Endothelial cell of umbilical vein (primary cell): Measurements from ENCODE around the gene ADARB1. TPM values are rescaled to one million over a fixed set of nuclear protein-coding genes. Genes with fewer than 3 reads are reported as not detected.

ENCODE experiments used
- BruUV-seq: library from RNA; stranded (reverse); fragments of 400-500 nt; replicated peaks from 2 replicates; lab custom pipeline; 2021; lab: Mats Ljungman, UMichigan
- CTCF ChIA-PET: fragments of 300-600, 350-600 bp; sonication (Branson Sonifier 250); formaldehyde crosslinking; loops from one replicate; lab custom pipeline; 2021; ENCODE audit warnings: antibody characterized with exemption, inconsistent platforms; lab: Charles Lee
- POLR2A ChIA-PET: fragments of 300-600, 350-600 bp; sonication (Branson Sonifier 250); formaldehyde crosslinking; loops from one replicate; lab custom pipeline; 2021; ENCODE audit warnings: antibody characterized with exemption, inconsistent platforms; lab: Charles Lee
- DNase-seq: peaks from one replicate; pipeline ENCODE4 v3.0.0-alpha.2; 2011; ENCODE audit warnings: low read depth, low spot score
- FAIRE-seq: peaks from 2 replicates; lab custom pipeline; 2011; peaks lifted over from hg19 to GRCh38; lab: Jason Lieb, UNC
- H2AFZ ChIP-seq: 2 replicates; pipeline ENCODE4 v1.6.0; 2012; ENCODE audit warnings: low read depth, low read length, control low read depth, inconsistent platforms
- H3K27ac ChIP-seq: 2 replicates; pipeline ENCODE4 v1.5.1; 2011; ENCODE audit warnings: low read depth, mild to moderate bottlenecking, control low read depth, low read length, moderate library complexity; ENCODE audit not compliant: insufficient read depth
- H3K27me3 ChIP-seq, 2 experiments: 2 replicates each; pipeline versions ENCODE4 v1.6.0 to v1.6.1; 2011; ENCODE audit warnings: low read length in 2 of 2, mixed read lengths in 1 of 2; ENCODE audit not compliant: control insufficient read depth in 2 of 2, insufficient read depth in 2 of 2
- H3K36me3 ChIP-seq, 2 experiments: 2 replicates in 1 of 2; 3 replicates in 1 of 2; pipeline ENCODE4 v1.5.1; 2011; ENCODE audit warnings: low read length in 2 of 2, mild to moderate bottlenecking in 1 of 2, moderate library complexity in 1 of 2; ENCODE audit not compliant: control insufficient read depth in 2 of 2, insufficient read depth in 2 of 2; ENCODE audit errors: extremely low read depth in 1 of 2
- H3K4me1 ChIP-seq: 3 replicates; pipeline ENCODE4 v1.5.1; 2011; ENCODE audit warnings: mild to moderate bottlenecking, low read length; ENCODE audit not compliant: control insufficient read depth, insufficient read depth; ENCODE audit errors: extremely low read depth
- H3K4me2 ChIP-seq: 2 replicates; pipeline ENCODE4 v1.6.1; 2011; ENCODE audit warnings: low read length, control low read depth, mixed read lengths; ENCODE audit not compliant: insufficient read depth
- H3K4me3 ChIP-seq, 3 experiments: fragments of 200-600 bp in 1 of 3; sonication (generic), shearing (Covaris generic) in 1 of 3; replicated peaks in 1 of 3; 2 replicates each; pipeline ENCODE4 v1.5.1; 2011 to 2016; ENCODE audit warnings: control low read depth in 3 of 3, low read length in 3 of 3, mild to moderate bottlenecking in 2 of 3, inconsistent platforms in 1 of 3, low read depth in 1 of 3, moderate library complexity in 1 of 3; ENCODE audit not compliant: insufficient read depth in 1 of 3
- H3K79me2 ChIP-seq: 2 replicates; pipeline ENCODE4 v1.6.0; 2012; ENCODE audit warnings: low read length, inconsistent platforms; ENCODE audit not compliant: control insufficient read depth, insufficient read depth
- H3K9ac ChIP-seq: replicated peaks from 2 replicates; pipeline ENCODE3; 2011; ENCODE audit warnings: low read length, control low read depth; ENCODE audit not compliant: insufficient read depth; ENCODE audit errors: extremely low read depth
- H3K9me1 ChIP-seq: replicated peaks from 3 replicates; pipeline ENCODE4 v1.6.0; 2011; ENCODE audit warnings: mild to moderate bottlenecking, low read length; ENCODE audit not compliant: control insufficient read depth, insufficient read depth; ENCODE audit errors: extremely low read depth
- H3K9me3 ChIP-seq: replicated peaks from 2 replicates; pipeline ENCODE4 v1.5.1; 2012; ENCODE audit warnings: low read length, inconsistent platforms; ENCODE audit not compliant: control insufficient read depth, insufficient read depth
- H4K20me1 ChIP-seq: replicated peaks from 2 replicates; pipeline ENCODE3; 2011; ENCODE audit warnings: mild to moderate bottlenecking, low read length; ENCODE audit not compliant: control insufficient read depth, insufficient read depth; ENCODE audit errors: extremely low read depth
- EZH2 ChIP-seq: IDR thresholded peaks from 2 replicates; pipeline ENCODE4 v1.6.1; 2012; ENCODE audit warnings: borderline replicate concordance, low read depth, mild to moderate bottlenecking, moderate library complexity, low read length, inconsistent platforms; ENCODE audit not compliant: severe bottlenecking
- FOS ChIP-seq: IDR thresholded peaks from 2 replicates; pipeline ENCODE4 v1.6.1; 2011; ENCODE audit warnings: mild to moderate bottlenecking, low read length, moderate library complexity, borderline replicate concordance; ENCODE audit not compliant: insufficient read depth
- GATA2 ChIP-seq: IDR thresholded peaks from 2 replicates; pipeline ENCODE4 v1.7.0; 2011; ENCODE audit warnings: low read depth, mild to moderate bottlenecking, moderate library complexity, mixed read lengths, low read length; ENCODE audit not compliant: insufficient read length, insufficient read depth
- JUN ChIP-seq: IDR thresholded peaks from 2 replicates; pipeline ENCODE4 v1.6.1; 2011; ENCODE audit warnings: borderline replicate concordance, low read depth; ENCODE audit not compliant: insufficient read length, insufficient read depth
- MYC ChIP-seq: IDR thresholded peaks from one replicate; pipeline ENCODE4 v1.6.1; 2011; ENCODE audit warnings: mild to moderate bottlenecking, low read depth, low read length
- POLR2A ChIP-seq: IDR thresholded peaks from 2 replicates; pipeline ENCODE4 v1.6.1; 2012; ENCODE audit warnings: low read depth, mild to moderate bottlenecking, control low read depth, low read length
- POLR2AphosphoS5 ChIP-seq: IDR thresholded peaks from 2 replicates; pipeline ENCODE4 v1.6.1; 2012; ENCODE audit warnings: low read depth, mild to moderate bottlenecking, control low read depth, low read length, moderate library complexity; ENCODE audit not compliant: insufficient read depth
- dilution Hi-C: fragments of 300-500 bp; cut with MboI; formaldehyde crosslinking; loops from one replicate; pipeline ENCODE4 v1.15.0; 2019; ENCODE audit warnings: low sequenced_read_pairs; ENCODE audit not compliant: extremely low pct_ligation_motif_present
- intact Hi-C: fragments of 100-400 bp; cut with micrococcal nuclease; formaldehyde crosslinking; loops from one replicate; pipeline ENCODE4 v1.10.0; 2022
- polyA plus RNA-seq, 4 experiments: library from polyadenylated mRNA; depleted of rRNA in 3 of 4; stranded (reverse) in 3 of 4; unstranded in 1 of 4; fragments of >200 nt; gene quantifications; 2 replicates each; pipeline versions ENCODE4 v1.2.1 to v1.2.3, GENCODE V29; 2011 to 2012; ENCODE audit warnings: missing spikeins in 1 of 4
- total RNA-seq: library from RNA; stranded (reverse); gene quantifications from 2 replicates; pipeline ENCODE4 v1.2.3, GENCODE V29; 2021
- TF ChIP-seq, protein P1 (sequence below): IDR thresholded peaks from 2 replicates; pipeline ENCODE4 v1.6.1; 2011; ENCODE audit not compliant: insufficient read depth, insufficient read length
- TF ChIP-seq, protein P2 (sequence below), 2 donors: IDR thresholded peaks; 1 replicate in 1 of 2; 2 replicates in 1 of 2; pipeline ENCODE4 v1.5.1; 2011; ENCODE audit warnings: low read length in 2 of 2, mild to moderate bottlenecking in 2 of 2, moderate library complexity in 2 of 2, control low read depth in 1 of 2, inconsistent platforms in 1 of 2, low read depth in 1 of 2; ENCODE audit not compliant: insufficient read depth in 1 of 2; ENCODE audit errors: extremely low read depth in 1 of 2

The ADARB1 gene
- total and polyA plus RNA-seq, 2 donors (not counting 3 experiments of a cell fraction or from before 2014, with no cell fraction given), result 32.5 to 54.3 TPM

DNA sequence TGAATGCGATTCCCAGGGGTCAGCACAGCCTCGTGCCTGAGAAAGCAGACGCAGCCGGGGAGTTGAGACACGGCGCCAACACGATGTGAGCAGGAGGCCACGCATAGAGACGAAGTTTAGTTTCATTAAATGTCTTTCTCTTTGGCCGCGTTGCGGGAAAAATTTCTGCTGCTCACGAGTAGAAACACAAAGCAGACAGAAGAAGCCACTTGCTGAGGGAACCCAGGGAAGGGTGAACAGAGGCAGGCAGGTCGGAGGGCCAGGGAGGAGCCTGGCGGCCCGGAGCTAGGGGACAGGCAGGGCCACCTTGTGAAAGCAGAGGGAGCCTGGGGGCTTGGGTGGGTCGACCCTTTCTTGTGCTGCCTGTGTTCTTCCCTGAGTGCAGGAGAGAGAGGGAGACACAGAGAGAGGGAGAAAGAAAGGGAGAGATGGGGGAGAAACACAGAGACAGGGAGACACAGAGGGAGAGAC, 180.1 kb downstream of the ADARB1 start:
- Histone ChIP-seq H3K36me3 (no peaks in the 10 kb centered on the region), H3K4me2 (no peak overlapping the region), H3K27ac (no peak overlapping the region), H2AFZ (no peak overlapping the region), H3K9me1 (no peaks in the 10 kb centered on the region), H4K20me1 (no peaks in the 10 kb centered on the region), H3K9me3 (no peaks in the 10 kb centered on the region), H3K27me3 (peaks cover 2 to 7% of the 10 kb centered on the region in 2 experiments), H3K4me1 (no peaks in the 10 kb centered on the region), H3K79me2 (no peaks in the 10 kb centered on the region), H3K4me3 (no peak overlapping the region), H3K9ac (no peak overlapping the region)
- ChIA-PET CTCF (no interaction called here), POLR2A (no interaction called here)
- no TSS peak for BruUV-seq
- FAIRE-seq (no peak), DNase-seq (no peak)
- TF ChIP-seq POLR2A, result no peak
- TF ChIP-seq FOS, result no peak
- TF ChIP-seq, protein P1, sequence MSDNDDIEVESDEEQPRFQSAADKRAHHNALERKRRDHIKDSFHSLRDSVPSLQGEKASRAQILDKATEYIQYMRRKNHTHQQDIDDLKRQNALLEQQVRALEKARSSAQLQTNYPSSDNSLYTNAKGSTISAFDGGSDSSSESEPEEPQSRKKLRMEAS, result no peak
- TF ChIP-seq MYC, result no peak
- TF ChIP-seq, protein P2, sequence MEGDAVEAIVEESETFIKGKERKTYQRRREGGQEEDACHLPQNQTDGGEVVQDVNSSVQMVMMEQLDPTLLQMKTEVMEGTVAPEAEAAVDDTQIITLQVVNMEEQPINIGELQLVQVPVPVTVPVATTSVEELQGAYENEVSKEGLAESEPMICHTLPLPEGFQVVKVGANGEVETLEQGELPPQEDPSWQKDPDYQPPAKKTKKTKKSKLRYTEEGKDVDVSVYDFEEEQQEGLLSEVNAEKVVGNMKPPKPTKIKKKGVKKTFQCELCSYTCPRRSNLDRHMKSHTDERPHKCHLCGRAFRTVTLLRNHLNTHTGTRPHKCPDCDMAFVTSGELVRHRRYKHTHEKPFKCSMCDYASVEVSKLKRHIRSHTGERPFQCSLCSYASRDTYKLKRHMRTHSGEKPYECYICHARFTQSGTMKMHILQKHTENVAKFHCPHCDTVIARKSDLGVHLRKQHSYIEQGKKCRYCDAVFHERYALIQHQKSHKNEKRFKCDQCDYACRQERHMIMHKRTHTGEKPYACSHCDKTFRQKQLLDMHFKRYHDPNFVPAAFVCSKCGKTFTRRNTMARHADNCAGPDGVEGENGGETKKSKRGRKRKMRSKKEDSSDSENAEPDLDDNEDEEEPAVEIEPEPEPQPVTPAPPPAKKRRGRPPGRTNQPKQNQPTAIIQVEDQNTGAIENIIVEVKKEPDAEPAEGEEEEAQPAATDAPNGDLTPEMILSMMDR (IDR thresholded peaks at IDR 0.05; ENCODE audit: extremely low read depth in 1 of 2, insufficient read depth in 1 of 2, low read depth in 1 of 2, low read length in 2 of 2), result no peak
- no peak for TF ChIP-seq POLR2AphosphoS5
- no peak for TF ChIP-seq GATA2
- TF ChIP-seq EZH2, result no peak
- no peak for TF ChIP-seq JUN
- dilution Hi-C loops, result no loop called here
- intact Hi-C loops, result no loop called here
